GM10847 (cell line): ENCODE results near the gene MEP1B.

Experiments used
- POLR2A ChIP-seq: IDR thresholded peaks from 2 replicates; pipeline ENCODE4 v1.6.1; 2011; ENCODE audit not compliant: insufficient read length; ENCODE audit errors: extremely low read depth

MEP1B gene

GRCh38 chr18:32252141-32252860 lies 62.5 kb downstream of the MEP1B start:
- TF ChIP-seq POLR2A, result no peak

GRCh38 chr18:32255570-32255969 lies 65.7 kb downstream of the MEP1B start:
- no peak for TF ChIP-seq POLR2A

- no peak for TF ChIP-seq POLR2A
These were observed 67.4 kb downstream of the MEP1B start for GRCh38 chr18:32257084-32257785.

GRCh38 chr18:32258148-32258547 lies 68.3 kb downstream of the MEP1B start:
- TF ChIP-seq POLR2A, result no peak

GRCh38 chr18:32258558-32259204 lies 68.8 kb downstream of the MEP1B start:
- TF ChIP-seq POLR2A, result no peak

- TF ChIP-seq POLR2A, result no peak
These were observed 69.7 kb downstream of the MEP1B start for GRCh38 chr18:32259553-32259952.

- no peak for TF ChIP-seq POLR2A
These were observed 71.2 kb downstream of the MEP1B start for GRCh38 chr18:32261003-32261402.

- no peak for TF ChIP-seq POLR2A
These were observed 72.3 kb downstream of the MEP1B start for GRCh38 chr18:32262092-32262491.

GRCh38 chr18:32264401-32264800 lies 74.6 kb downstream of the MEP1B start:
- TF ChIP-seq POLR2A, result no peak

- TF ChIP-seq POLR2A, result no peak
These were observed 77.6 kb downstream of the MEP1B start for GRCh38 chr18:32267463-32267862.
